ENCODE results near the gene FAU. TPM values are rescaled to one million over a fixed set of nuclear protein-coding genes. Genes with fewer than 3 reads are reported as not detected.

FAU gene
- total and polyA plus RNA-seq, 4 experiments from 2014 or later: 913 to 1,690 (median 1,294) TPM

- CTCF ChIA-PET (ENCODE audit: partially characterized antibody): interaction anchor here (0.9 to 1.3 kb wide), 3 partner anchors 20 to 23 kb away, joined by 3 to 5 read pairs (median 4); partner anchors contain the start of gene TM7SF2
Observed at GRCh38 chr11:65090628-65091027, 31.3 kb downstream of the FAU start.

GRCh38 chr11:65089621-65090020 is 32.3 kb downstream of the FAU start:
- H3K9me3 Mint-ChIP-seq: no peaks in the 10 kb centered on the region
- H3K27ac Mint-ChIP-seq: peak overlapping the region in 1 of 7 donors; percentile 43
- peaks cover 38% of the 10 kb centered on the region for H3K36me3 ChIP-seq (ENCODE audit: insufficient read depth, low read length)
- no peak overlapping the region for H3K4me3 ChIP-seq (ENCODE audit: low read length in 2 of 2)
- peaks cover 5 to 17% (median 10%) of the 10 kb centered on the region in 4 donors for H3K4me1 Mint-ChIP-seq
- peaks cover 13% of the 10 kb centered on the region for H3K4me1 ChIP-seq (ENCODE audit: insufficient read depth, low read length)
- H3K27ac ChIP-seq (ENCODE audit: low read depth, low read length): no peak overlapping the region
- no peaks in the 10 kb centered on the region for H3K9me3 ChIP-seq (ENCODE audit: control insufficient read depth in 1 of 2, low read length in 2 of 2)
- H3K4me3 Mint-ChIP-seq: no peak overlapping the region
- intact Hi-C loops (cut with micrococcal nuclease): no loop called here
- ChIA-PET CTCF (ENCODE audit: partially characterized antibody) (interaction anchor here (0.6 to 1.3 kb wide), 3 partner anchors 10 to 24 kb away, joined by 3 to 5 read pairs (median 4); partner anchors contain the start of gene TM7SF2), POLR2A (ENCODE audit: partially characterized antibody) (interaction anchor here (17.5 kb wide), 1 partner anchor 25 kb away, joined by 320 read pairs; the partner anchor contains the start of genes FAU, MRPL49, TM7SF2 and ZNHIT2)
- no peaks in the 10 kb centered on the region for H3K27me3 Mint-ChIP-seq
- no peaks in the 10 kb centered on the region for H3K27me3 ChIP-seq (ENCODE audit: insufficient read depth, low read length)
- no peak for DNase-seq
- H3K36me3 Mint-ChIP-seq: peaks cover 21 to 28% of the 10 kb centered on the region in 2 donors

More at GRCh38 chr11:65090628-65091027, 31.3 kb downstream of the FAU start:
- Histone ChIP-seq H3K9me3 (ENCODE audit: control insufficient read depth in 1 of 2, low read length in 2 of 2) (no peaks in the 10 kb centered on the region), H3K4me1 (ENCODE audit: insufficient read depth, low read length) (peaks cover 4% of the 10 kb centered on the region), H3K27me3 (ENCODE audit: insufficient read depth, low read length) (no peaks in the 10 kb centered on the region), H3K36me3 (ENCODE audit: insufficient read depth, low read length) (peaks cover 33% of the 10 kb centered on the region), H3K4me3 (ENCODE audit: low read length in 2 of 2) (no peak overlapping the region), H3K27ac (ENCODE audit: low read depth, low read length) (no peak overlapping the region)
- no peak for DNase-seq
- Mint-ChIP-seq H3K27ac (no peak overlapping the region), H3K4me1 (peaks cover 3 to 9% (median 6%) of the 10 kb centered on the region in 4 donors), H3K9me3 (no peaks in the 10 kb centered on the region), H3K4me3 (no peak overlapping the region), H3K36me3 (peaks cover 19 to 26% of the 10 kb centered on the region in 2 donors), H3K27me3 (no peaks in the 10 kb centered on the region)
- intact Hi-C loops (cut with micrococcal nuclease): no loop called here
- POLR2A ChIA-PET (ENCODE audit: partially characterized antibody): interaction anchor here (0.9 to 17.5 kb wide), 2 partner anchors 24 to 50 kb away, joined by 3 to 320 read pairs; partner anchors contain the start of genes FAU, MRPL49, SAC3D1 and TM7SF2

- no peak overlapping the region for H3K27ac Mint-ChIP-seq
- no peaks in the 10 kb centered on the region for H3K9me3 ChIP-seq (ENCODE audit: control insufficient read depth in 1 of 2, low read length in 2 of 2)
- H3K27me3 ChIP-seq (ENCODE audit: insufficient read depth, low read length): no peaks in the 10 kb centered on the region
- H3K4me3 Mint-ChIP-seq: no peak overlapping the region
- peaks cover 28 to 29% of the 10 kb centered on the region in 2 donors for H3K36me3 Mint-ChIP-seq
- peaks cover 24% of the 10 kb centered on the region for H3K4me1 ChIP-seq (ENCODE audit: insufficient read depth, low read length)
- ChIA-PET POLR2A (ENCODE audit: partially characterized antibody) (interaction anchor here (0.7 kb wide), 1 partner anchor 30 kb away, joined by 6 read pairs; the partner anchor contains the start of gene ZNHIT2), CTCF (ENCODE audit: partially characterized antibody) (no interaction called here)
- H3K4me3 ChIP-seq (ENCODE audit: low read length in 2 of 2): no peak overlapping the region
- DNase-seq: no peak
- peaks cover 0 to 4% (median 0%) of the 10 kb centered on the region in 8 donors for H3K9me3 Mint-ChIP-seq
- intact Hi-C loops (cut with micrococcal nuclease): no loop called here
- peaks cover 38% of the 10 kb centered on the region for H3K36me3 ChIP-seq (ENCODE audit: insufficient read depth, low read length)
- H3K27ac ChIP-seq (ENCODE audit: low read depth, low read length): no peak overlapping the region
- H3K27me3 Mint-ChIP-seq: no peaks in the 10 kb centered on the region
- peaks cover 9 to 35% (median 23%) of the 10 kb centered on the region in 4 donors for H3K4me1 Mint-ChIP-seq
Observed at GRCh38 chr11:65087827-65088226, 34.1 kb downstream of the FAU start.

GRCh38 chr11:65087216-65087615 is 34.7 kb downstream of the FAU start:
- no peaks in the 10 kb centered on the region for H3K27me3 ChIP-seq (ENCODE audit: insufficient read depth, low read length)
- POLR2A ChIA-PET (ENCODE audit: partially characterized antibody): interaction anchor here (1.0 to 3.0 kb wide), 4 partner anchors 10 to 35 kb away, joined by 3 to 17 read pairs (median 14); partner anchors contain the start of genes FAU, MRPL49, TM7SF2 and VPS51
- Mint-ChIP-seq H3K4me1 (peaks cover 9 to 37% (median 25%) of the 10 kb centered on the region in 4 donors), H3K36me3 (peaks cover 28 to 29% of the 10 kb centered on the region in 2 donors), H3K27ac (no peak overlapping the region), H3K9me3 (peaks cover 0 to 4% (median 0%) of the 10 kb centered on the region in 8 donors), H3K27me3 (no peaks in the 10 kb centered on the region), H3K4me3 (no peak overlapping the region)
- intact Hi-C loops (cut with micrococcal nuclease): no loop called here
- CTCF ChIA-PET (ENCODE audit: partially characterized antibody): interaction anchor here (1.5 kb wide), 1 partner anchor 13 kb away, joined by 4 read pairs; no protein-coding TSS in a partner anchor
- peaks cover 38% of the 10 kb centered on the region for H3K36me3 ChIP-seq (ENCODE audit: insufficient read depth, low read length)
- no peak overlapping the region for H3K27ac ChIP-seq (ENCODE audit: low read depth, low read length)
- H3K4me1 ChIP-seq (ENCODE audit: insufficient read depth, low read length): peaks cover 24% of the 10 kb centered on the region
- no peaks in the 10 kb centered on the region for H3K9me3 ChIP-seq (ENCODE audit: control insufficient read depth in 1 of 2, low read length in 2 of 2)
- no peak overlapping the region for H3K4me3 ChIP-seq (ENCODE audit: low read length in 2 of 2)
- no peak for DNase-seq

- peaks cover 0 to 4% (median 0%) of the 10 kb centered on the region in 8 donors for H3K9me3 Mint-ChIP-seq
- peaks cover 9 to 37% (median 25%) of the 10 kb centered on the region in 4 donors for H3K4me1 Mint-ChIP-seq
- Histone ChIP-seq H3K9me3 (ENCODE audit: control insufficient read depth in 1 of 2, low read length in 2 of 2) (no peaks in the 10 kb centered on the region), H3K27me3 (ENCODE audit: insufficient read depth, low read length) (no peaks in the 10 kb centered on the region), H3K27ac (ENCODE audit: low read depth, low read length) (no peak overlapping the region), H3K36me3 (ENCODE audit: insufficient read depth, low read length) (peaks cover 38% of the 10 kb centered on the region), H3K4me1 (ENCODE audit: insufficient read depth, low read length) (peaks cover 24% of the 10 kb centered on the region), H3K4me3 (ENCODE audit: low read length in 2 of 2) (no peak overlapping the region)
- H3K27me3 Mint-ChIP-seq: no peaks in the 10 kb centered on the region
- CTCF ChIA-PET (ENCODE audit: partially characterized antibody): interaction anchor here (1.5 kb wide), 1 partner anchor 13 kb away, joined by 4 read pairs; no protein-coding TSS in a partner anchor
- intact Hi-C loops (cut with micrococcal nuclease): no loop called here
- no peak overlapping the region for H3K27ac Mint-ChIP-seq
- peaks cover 28 to 29% of the 10 kb centered on the region in 2 donors for H3K36me3 Mint-ChIP-seq
- peak overlapping the region in 1 of 8 donors; percentile 49 for H3K4me3 Mint-ChIP-seq
- no peak for DNase-seq
- POLR2A ChIA-PET (ENCODE audit: partially characterized antibody): interaction anchor here (1.0 to 3.0 kb wide), 5 partner anchors 10 to 35 kb away, joined by 3 to 17 read pairs (median 14); partner anchors contain the start of genes FAU, MRPL49, TM7SF2 and VPS51
Observed at GRCh38 chr11:65086809-65087208, 35.1 kb downstream of the FAU start.

GRCh38 chr11:65085446-65085845 is 36.5 kb downstream of the FAU start:
- Histone ChIP-seq H3K27me3 (ENCODE audit: insufficient read depth, low read length) (no peaks in the 10 kb centered on the region), H3K4me1 (ENCODE audit: insufficient read depth, low read length) (peaks cover 24% of the 10 kb centered on the region), H3K27ac (ENCODE audit: low read depth, low read length) (no peak overlapping the region), H3K36me3 (ENCODE audit: insufficient read depth, low read length) (peaks cover 38% of the 10 kb centered on the region), H3K4me3 (ENCODE audit: low read length in 2 of 2) (no peak overlapping the region), H3K9me3 (ENCODE audit: control insufficient read depth in 1 of 2, low read length in 2 of 2) (no peaks in the 10 kb centered on the region)
- Mint-ChIP-seq H3K27me3 (no peaks in the 10 kb centered on the region), H3K9me3 (peaks cover 0 to 4% (median 0%) of the 10 kb centered on the region in 8 donors), H3K4me3 (peak overlapping the region; percentile 22 to 96 (median 94)), H3K27ac (peak overlapping the region; percentile 97 to 99 (median 98)), H3K4me1 (peaks cover 9 to 42% (median 25%) of the 10 kb centered on the region in 4 donors), H3K36me3 (peaks cover 28 to 29% of the 10 kb centered on the region in 2 donors)
- ChIA-PET CTCF (ENCODE audit: partially characterized antibody) (interaction anchor here (1.0 to 1.8 kb wide), 8 partner anchors 9 to 71 kb away, joined by 3 to 9 read pairs (median 4); partner anchors contain the start of genes ARL2 and SAC3D1), POLR2A (ENCODE audit: partially characterized antibody) (interaction anchor here (0.6 to 3.0 kb wide), 8 partner anchors 9 to 46 kb away, joined by 3 to 17 read pairs (median 4); partner anchors contain the start of genes FAU, MRPL49, TM7SF2 and VPS51)
- no peak for DNase-seq
- intact Hi-C loops (cut with micrococcal nuclease): no loop called here

All from CD4-positive, alpha-beta memory T cell (primary cell).